Kidney (tissue), 14 donors: ENCODE data around the gene NPR2. TPM values are rescaled to one million over a fixed set of nuclear protein-coding genes. Genes with fewer than 3 reads are reported as not detected.

ENCODE experiments used
- DNase-seq, 5 donors: peaks; one replicate each; pipeline ENCODE4 v3.0.0-alpha.2; 2013 to 2020
- FAIRE-seq: peaks from 2 replicates; lab custom pipeline; 2012; peaks lifted over from hg19 to GRCh38; lab: Jason Lieb, UNC
- H3K27ac ChIP-seq, 2 donors: one replicate each; pipeline ENCODE4 v1.7.0; 2013; ENCODE audit warnings: low read depth in 2 of 2, low read length in 2 of 2, inconsistent platforms in 1 of 2
- H3K27me3 ChIP-seq: one replicate; pipeline ENCODE4 v1.7.1; 2013; ENCODE audit warnings: low read length, inconsistent platforms; ENCODE audit not compliant: control insufficient read depth, insufficient read depth
- H3K36me3 ChIP-seq, 3 donors: one replicate each; pipeline versions ENCODE4 v1.7.0 to v1.7.1; 2013; ENCODE audit warnings: low read length in 3 of 3, control low read depth in 1 of 3, inconsistent platforms in 1 of 3; ENCODE audit not compliant: insufficient read depth in 3 of 3, control insufficient read depth in 2 of 3
- H3K4me1 ChIP-seq, 3 donors: one replicate each; pipeline versions ENCODE4 v1.7.0 to v1.7.1; 2013; ENCODE audit warnings: low read length in 3 of 3, inconsistent platforms in 1 of 3, low read depth in 1 of 3; ENCODE audit not compliant: control insufficient read depth in 2 of 3, insufficient read depth in 2 of 3
- H3K4me3 ChIP-seq, 3 donors: one replicate each; pipeline versions ENCODE4 v1.7.0 to v1.8.1; 2013; ENCODE audit warnings: low read length in 3 of 3, control low read depth in 1 of 3, inconsistent platforms in 1 of 3
- H3K9ac ChIP-seq, 3 donors: one replicate each; pipeline versions ENCODE4 v1.7.0 to v1.7.1; 2013; ENCODE audit warnings: low read length in 3 of 3, control low read depth in 1 of 3, inconsistent platforms in 1 of 3
- H3K9me3 ChIP-seq, 3 donors: one replicate each; pipeline versions ENCODE4 v1.7.0 to v1.7.1; 2013; ENCODE audit warnings: low read length in 3 of 3, control low read depth in 1 of 3, inconsistent platforms in 1 of 3; ENCODE audit not compliant: control insufficient read depth in 2 of 3, insufficient read depth in 1 of 3
- intact Hi-C: fragments of 100-400 bp; cut with DNase I; formaldehyde crosslinking; loops from one replicate; pipeline ENCODE4 v1.11.1; 2022
- polyA plus RNA-seq: library from polyadenylated mRNA; stranded (reverse); fragments of 350-450 nt; fragmentation: Illumina TruSeq; extraction: RNeasy Lipid Tissue Mini Kit (QIAGEN cat#74804); gene quantifications from one replicate; pipeline ENCODE4 v1.2.3, GENCODE V29; 2014; ENCODE audit warnings: low read depth, low replicate concordance; ENCODE audit not compliant: insufficient read depth
- total RNA-seq: library from RNA; stranded (reverse); fragmentation: NEBNext Ultra II Directional; extraction: Animal tissue kit (Norgen Biotek cat#: 25700); gene quantifications from one replicate; pipeline ENCODE4 v1.2.1, GENCODE V29; 2021
- TF ChIP-seq, protein P1 (sequence below): IDR thresholded peaks from 3 replicates; pipeline ENCODE4 v1.5.1; 2012; ENCODE audit warnings: mild to moderate bottlenecking, moderate library complexity, borderline replicate concordance; ENCODE audit not compliant: insufficient read depth; ENCODE audit errors: extremely low read depth
- donor health status: control.
- donor health status: control.
- donor health status: control.
- donor health status: control.
- donor health status: control.
- donor health status: DM: yes; HTN: yes; CAD: no.
- donor health status: Normal renal cell carcinoma (clear cell type).

NPR2 gene
- total and polyA plus RNA-seq, 2 donors from 2014 or later, result 11.4 to 17.0 TPM

DNA sequence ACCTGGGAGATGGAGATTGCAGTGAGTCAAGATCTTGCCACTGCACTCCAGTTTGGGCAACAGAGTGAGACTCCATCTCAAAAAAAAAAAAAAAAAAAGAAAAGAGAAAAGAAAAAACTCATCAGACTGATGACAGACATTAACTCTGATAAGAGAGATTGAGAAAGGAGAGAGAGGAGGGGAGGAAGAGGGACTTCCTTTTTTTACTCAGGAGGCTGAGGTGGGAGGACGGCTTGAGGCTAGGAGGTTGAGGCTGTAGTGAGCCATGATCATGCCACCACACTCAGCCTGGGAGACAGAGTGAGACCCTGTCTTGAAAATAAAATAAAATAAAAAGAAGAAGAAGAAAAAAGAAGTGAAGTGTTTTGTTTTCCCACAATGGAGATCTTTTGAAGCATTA, 27.6 kb upstream of the NPR2 start:
- TF ChIP-seq, protein P1, sequence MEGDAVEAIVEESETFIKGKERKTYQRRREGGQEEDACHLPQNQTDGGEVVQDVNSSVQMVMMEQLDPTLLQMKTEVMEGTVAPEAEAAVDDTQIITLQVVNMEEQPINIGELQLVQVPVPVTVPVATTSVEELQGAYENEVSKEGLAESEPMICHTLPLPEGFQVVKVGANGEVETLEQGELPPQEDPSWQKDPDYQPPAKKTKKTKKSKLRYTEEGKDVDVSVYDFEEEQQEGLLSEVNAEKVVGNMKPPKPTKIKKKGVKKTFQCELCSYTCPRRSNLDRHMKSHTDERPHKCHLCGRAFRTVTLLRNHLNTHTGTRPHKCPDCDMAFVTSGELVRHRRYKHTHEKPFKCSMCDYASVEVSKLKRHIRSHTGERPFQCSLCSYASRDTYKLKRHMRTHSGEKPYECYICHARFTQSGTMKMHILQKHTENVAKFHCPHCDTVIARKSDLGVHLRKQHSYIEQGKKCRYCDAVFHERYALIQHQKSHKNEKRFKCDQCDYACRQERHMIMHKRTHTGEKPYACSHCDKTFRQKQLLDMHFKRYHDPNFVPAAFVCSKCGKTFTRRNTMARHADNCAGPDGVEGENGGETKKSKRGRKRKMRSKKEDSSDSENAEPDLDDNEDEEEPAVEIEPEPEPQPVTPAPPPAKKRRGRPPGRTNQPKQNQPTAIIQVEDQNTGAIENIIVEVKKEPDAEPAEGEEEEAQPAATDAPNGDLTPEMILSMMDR, result no peak
- no peak overlapping the region for H3K4me3 ChIP-seq
- H3K36me3 ChIP-seq, result no peaks in the 10 kb centered on the region
- DNase-seq (no peak), FAIRE-seq (no peak)
- no peaks in the 10 kb centered on the region for H3K4me1 ChIP-seq
- no peaks in the 10 kb centered on the region for H3K27me3 ChIP-seq
- H3K9me3 ChIP-seq, result no peaks in the 10 kb centered on the region
- H3K27ac ChIP-seq, result no peak overlapping the region
- intact Hi-C loops, result no loop called here
- no peak overlapping the region for H3K9ac ChIP-seq

DNA sequence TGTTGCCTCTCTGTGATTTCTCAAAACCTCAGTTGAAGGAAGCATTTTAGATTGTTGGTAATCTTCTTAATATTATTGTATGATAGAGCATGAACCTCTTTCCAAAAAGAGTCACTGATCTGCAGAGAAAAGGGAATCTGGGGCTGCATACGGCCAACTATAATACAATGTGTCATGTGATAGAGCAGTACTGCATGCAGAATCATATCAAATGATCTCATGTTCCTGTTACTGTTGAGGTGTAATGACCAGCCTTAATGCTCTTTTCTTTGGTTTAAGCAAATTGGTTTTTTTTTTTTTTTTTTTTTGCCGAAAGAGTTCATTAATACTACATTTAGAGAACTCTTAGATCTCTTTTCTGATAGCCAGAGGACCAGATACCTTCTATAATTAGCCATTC, 24.4 kb upstream of the NPR2 start:
- DNase-seq (no peak), FAIRE-seq (no peak)
- no peaks in the 10 kb centered on the region for H3K36me3 ChIP-seq
- no peak overlapping the region for H3K9ac ChIP-seq
- intact Hi-C loops, result no loop called here
- TF ChIP-seq, protein P1, result no peak
- H3K4me1 ChIP-seq, result peaks cover 0 to 8% (median 6%) of the 10 kb centered on the region in 3 donors
- H3K9me3 ChIP-seq, result no peaks in the 10 kb centered on the region
- no peak overlapping the region for H3K4me3 ChIP-seq
- no peaks in the 10 kb centered on the region for H3K27me3 ChIP-seq
- H3K27ac ChIP-seq, result no peak overlapping the region

DNA sequence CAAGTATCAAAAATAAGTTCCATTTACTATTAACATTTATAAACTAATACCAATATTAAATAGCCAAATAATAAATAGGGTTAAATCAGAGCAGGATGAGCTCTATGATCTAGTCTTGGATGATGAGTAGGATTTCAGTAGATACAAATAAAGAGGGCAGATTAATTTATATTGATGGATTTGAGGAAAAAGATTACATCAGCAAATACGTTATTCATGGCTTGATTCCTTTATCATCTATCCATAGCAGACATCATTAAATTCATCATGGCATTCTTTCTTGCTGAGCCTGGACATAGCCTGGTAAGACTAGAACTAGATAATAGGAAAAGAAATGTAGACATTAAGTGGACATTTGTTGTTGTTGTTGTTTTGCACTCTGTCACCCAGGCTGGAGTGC, 23.9 kb upstream of the NPR2 start:
- H3K27me3 ChIP-seq, result no peaks in the 10 kb centered on the region
- peaks cover 0 to 11% (median 6%) of the 10 kb centered on the region in 3 donors for H3K4me1 ChIP-seq
- no peak overlapping the region for H3K27ac ChIP-seq
- H3K9me3 ChIP-seq, result no peaks in the 10 kb centered on the region
- TF ChIP-seq, protein P1, result no peak
- H3K4me3 ChIP-seq, result no peak overlapping the region
- no peak overlapping the region for H3K9ac ChIP-seq
- intact Hi-C loops, result no loop called here
- H3K36me3 ChIP-seq, result no peaks in the 10 kb centered on the region
- FAIRE-seq (no peak), DNase-seq (no peak)

DNA sequence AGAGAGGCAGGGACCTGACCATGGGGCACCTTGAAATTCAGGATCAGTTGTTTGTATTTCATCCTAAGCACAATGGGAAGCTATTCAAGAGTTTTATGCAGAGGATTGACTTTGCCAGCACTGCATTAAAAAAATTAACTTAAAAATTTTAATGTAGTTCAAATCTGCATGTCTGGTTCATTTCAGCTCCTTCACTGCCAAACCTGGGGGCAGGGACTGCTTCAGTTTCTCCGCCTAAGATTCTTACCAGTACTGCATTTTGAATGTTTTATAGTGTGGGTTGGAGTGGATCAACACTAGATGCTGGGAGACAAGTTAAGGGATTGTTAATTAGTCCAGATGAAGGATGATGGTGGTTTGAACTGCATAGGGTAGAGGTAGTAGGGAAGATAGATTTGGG, 21.6 kb upstream of the NPR2 start:
- intact Hi-C loops, result no loop called here

More for the DNA sequence above, 21.6 kb upstream of the NPR2 start:
- peaks cover 0 to 11% (median 6%) of the 10 kb centered on the region in 3 donors for H3K4me1 ChIP-seq
- H3K27ac ChIP-seq, result no peak overlapping the region
- TF ChIP-seq, protein P1, result no peak
- H3K4me3 ChIP-seq, result no peak overlapping the region
- DNase-seq (no peak), FAIRE-seq (no peak)
- no peaks in the 10 kb centered on the region for H3K36me3 ChIP-seq
- H3K27me3 ChIP-seq, result no peaks in the 10 kb centered on the region
- H3K9me3 ChIP-seq, result no peaks in the 10 kb centered on the region
- no peak overlapping the region for H3K9ac ChIP-seq
